Stimulated activated CD4-positive, alpha-beta T cell treated with anti-CD3 and anti-CD28 coated beads, Interleukin-1b, Interleukin-23, amount 100 ng/mL, for 1 hour (primary cell): ENCODE measurements around the gene HAO1.
"Not testable (repeated sequence)": the region's sequence is repeated elsewhere in the genome, so short reads cannot be mapped to it uniquely, and the experiment has no call there.

Experiments
- DNase-seq, 2 donors: peaks; one replicate each; pipeline ENCODE4 v3.0.0-alpha.2; 2020; ENCODE audit warnings: low read depth in 2 of 2

Gene HAO1

GRCh38 chr20:7855545-7855944, 84.7 kb downstream of the HAO1 start:
- no peak for DNase-seq

- DNase-seq, result no peak
Measured at GRCh38 chr20:7853493-7853892, 86.8 kb downstream of the HAO1 start.

- no peak for DNase-seq
Measured at GRCh38 chr20:7850775-7851490, 89.3 kb downstream of the HAO1 start.

- no peak for DNase-seq
Measured at GRCh38 chr20:7849675-7850074, 90.6 kb downstream of the HAO1 start.

GRCh38 chr20:7848351-7848750, 91.9 kb downstream of the HAO1 start:
- DNase-seq, result no peak

GRCh38 chr20:7843613-7844012, 96.6 kb downstream of the HAO1 start:
- no peak for DNase-seq

GRCh38 chr20:7841971-7842310, 98.3 kb downstream of the HAO1 start:
- DNase-seq, result no peak

- DNase-seq, result no peak
Measured at GRCh38 chr20:7841291-7841970, 98.8 kb downstream of the HAO1 start.

GRCh38 chr20:7836076-7836475, 104.2 kb downstream of the HAO1 start:
- no peak for DNase-seq

GRCh38 chr20:7834441-7834840, 105.8 kb downstream of the HAO1 start:
- not testable (repeated sequence) for DNase-seq
